Body of pancreas (tissue), 4 donors: ENCODE measurements around the gene ARHGEF4.

ENCODE experiments used
- CTCF ChIP-seq, 7 experiments: fragments of 450-650 bp in 4 of 7; fragments of 200-600 bp in 3 of 7; sonication (generic) in 3 of 7; IDR thresholded peaks; one replicate each; pipeline ENCODE4 v1.5.1; 2016 to 2019; ENCODE audit warnings: antibody characterized with exemption in 7 of 7
- POLR2A ChIP-seq, 3 donors: fragments of 450-650 bp; IDR thresholded peaks; one replicate each; pipeline ENCODE4 v1.6.1; 2016; ENCODE audit warnings: antibody characterized with exemption in 3 of 3, mild to moderate bottlenecking in 2 of 3

GRCh38 chr2:130913891-130914290 is 77.2 kb downstream of the ARHGEF4 start:
- TF ChIP-seq CTCF (IDR thresholded peaks at IDR 0.05), result no peak
- no peak for TF ChIP-seq POLR2A (IDR thresholded peaks at IDR 0.05)
